Liver (tissue), 9 donors: ENCODE measurements around the gene BTG2. TPM values are rescaled to one million over a fixed set of nuclear protein-coding genes. Genes with fewer than 3 reads are reported as not detected.
A peak's percentile ranks its signal among the peaks of the same experiment; 100 is the strongest.
"Not testable (repeated sequence)": the region's sequence is repeated elsewhere in the genome, so short reads cannot be mapped to it uniquely, and the experiment has no call there.

Source experiments
- DNase-seq: peaks from one replicate; pipeline ENCODE4 v3.0.0-alpha.2; 2017; ENCODE audit warnings: low spot score
- H3K27ac ChIP-seq, 2 donors: one replicate each; pipeline ENCODE4 v1.7.0; 2013; ENCODE audit warnings: inconsistent platforms in 2 of 2, low read length in 2 of 2, control low read depth in 1 of 2, low read depth in 1 of 2, mild to moderate bottlenecking in 1 of 2
- H3K27me3 ChIP-seq, 4 donors: one replicate each; pipeline versions ENCODE4 v1.6.1 to v1.7.0; 2013; ENCODE audit warnings: low read length in 3 of 4, inconsistent platforms in 1 of 4, mild to moderate bottlenecking in 1 of 4, moderate library complexity in 1 of 4; ENCODE audit not compliant: control insufficient read depth in 4 of 4, insufficient read depth in 4 of 4
- H3K36me3 ChIP-seq, 4 donors: one replicate each; pipeline versions ENCODE4 v1.6.1 to v1.7.0; 2013; ENCODE audit warnings: low read length in 3 of 4, mild to moderate bottlenecking in 3 of 4, low read depth in 1 of 4, moderate library complexity in 1 of 4; ENCODE audit not compliant: control insufficient read depth in 4 of 4, insufficient read depth in 3 of 4
- H3K4me1 ChIP-seq, 4 donors: one replicate each; pipeline versions ENCODE4 v1.6.1 to v1.7.0; 2013; ENCODE audit warnings: low read length in 3 of 4, mild to moderate bottlenecking in 3 of 4, moderate library complexity in 1 of 4; ENCODE audit not compliant: control insufficient read depth in 4 of 4, insufficient read depth in 4 of 4
- H3K4me3 ChIP-seq, 3 donors: one replicate each; pipeline versions ENCODE4 v1.6.1 to v1.7.0; 2013; ENCODE audit warnings: low read length in 3 of 3, control low read depth in 1 of 3, low read depth in 1 of 3, mild to moderate bottlenecking in 1 of 3
- H3K9ac ChIP-seq, 2 donors: one replicate each; pipeline ENCODE4 v1.7.0; 2013; ENCODE audit warnings: low read length in 2 of 2, mild to moderate bottlenecking in 2 of 2, moderate library complexity in 2 of 2, control low read depth in 1 of 2, low read depth in 1 of 2
- H3K9me3 ChIP-seq, 4 donors: one replicate each; pipeline versions ENCODE4 v1.6.1 to v1.7.0; 2013; ENCODE audit warnings: low read length in 3 of 4; ENCODE audit not compliant: control insufficient read depth in 4 of 4
- ATF3 ChIP-seq: IDR thresholded peaks from 2 replicates; pipeline ENCODE4 v1.6.1; 2016; ENCODE audit warnings: antibody characterized with exemption
- EGR1 ChIP-seq, 2 donors: IDR thresholded peaks; 2 replicates each; pipeline ENCODE4 v1.6.1; 2016 to 2018; ENCODE audit warnings: antibody characterized with exemption in 2 of 2, low read depth in 2 of 2
- FOXA2 ChIP-seq: IDR thresholded peaks from 2 replicates; pipeline ENCODE4 v1.6.1; 2016; ENCODE audit warnings: antibody characterized with exemption
- GABPA ChIP-seq, 2 donors: IDR thresholded peaks in 1 of 2; conservative IDR thresholded peaks in 1 of 2; 2 replicates each; pipeline ENCODE4 v1.6.1; 2016; ENCODE audit warnings: antibody characterized with exemption in 2 of 2, mild to moderate bottlenecking in 1 of 2, moderate library complexity in 1 of 2
- HNF4A ChIP-seq, 2 donors: conservative IDR thresholded peaks; 2 replicates each; pipeline ENCODE4 v1.6.1; 2016; ENCODE audit warnings: antibody characterized with exemption in 2 of 2, mild to moderate bottlenecking in 2 of 2
- HNF4G ChIP-seq: IDR thresholded peaks from 2 replicates; pipeline ENCODE4 v1.6.1; 2016; ENCODE audit warnings: antibody characterized with exemption
- JUND ChIP-seq, 2 donors: IDR thresholded peaks; 2 replicates each; pipeline ENCODE4 v1.6.1; 2016; ENCODE audit warnings: antibody characterized with exemption in 2 of 2
- MAX ChIP-seq: IDR thresholded peaks from 2 replicates; pipeline ENCODE4 v1.6.1; 2016; ENCODE audit warnings: antibody characterized with exemption
- NR2F2 ChIP-seq: IDR thresholded peaks from 2 replicates; pipeline ENCODE4 v1.6.1; 2016; ENCODE audit warnings: antibody characterized with exemption
- RAD21 ChIP-seq, 2 donors: IDR thresholded peaks; 2 replicates each; pipeline ENCODE4 v1.6.1; 2016; ENCODE audit warnings: antibody characterized with exemption in 2 of 2, mild to moderate bottlenecking in 2 of 2
- REST ChIP-seq: IDR thresholded peaks from 2 replicates; pipeline ENCODE4 v1.6.1; 2016; ENCODE audit warnings: antibody characterized with exemption, mild to moderate bottlenecking
- RXRA ChIP-seq, 2 donors: IDR thresholded peaks; 2 replicates each; pipeline ENCODE4 v1.6.1; 2017 to 2018; ENCODE audit warnings: antibody characterized with exemption in 2 of 2, mild to moderate bottlenecking in 1 of 2
- SP1 ChIP-seq: IDR thresholded peaks from 2 replicates; pipeline ENCODE4 v1.6.1; 2018; ENCODE audit warnings: antibody characterized with exemption, mild to moderate bottlenecking
- YY1 ChIP-seq: IDR thresholded peaks from 2 replicates; pipeline ENCODE4 v1.6.1; 2016; ENCODE audit warnings: antibody characterized with exemption, mild to moderate bottlenecking
- WGBS: extraction: QIAGEN DNeasy Blood & Tissue Kit; methylation state at CpG from one replicate; pipeline ENCODE4 v1.1.7; 2013; 5-methylcytosine and 5-hydroxymethylcytosine counted together
- polyA plus RNA-seq, 2 donors: library from polyadenylated mRNA; stranded (reverse) in 1 of 2; unstranded in 1 of 2; fragments of 200-250 nt in 1 of 2; fragments of >200 nt in 1 of 2; fragmentation: Nextera tagmentation in 1 of 2; extraction: Ambion mirVana in 1 of 2; gene quantifications; one replicate each; pipeline versions ENCODE4 v1.2.1 to v1.2.3, GENCODE V29; 2013 to 2015
- total RNA-seq, 2 donors: library from RNA; depleted of rRNA; stranded (reverse); fragments of >200 nt; gene quantifications; one replicate each; pipeline ENCODE4 v1.2.3, GENCODE V29; 2014
- donor health status: healthy.
- donor health status: healthy.
- donor health status: healthy.
- donor health status: healthy.
- donor health status: healthy.

The BTG2 gene
- total and polyA plus RNA-seq, 4 donors, result 3.8 to 52.5 (median 4.8) TPM

GRCh38 chr1:203311368-203312301, 6.3 kb downstream of the BTG2 start:
- peaks cover 0 to 5% (median 2%) of the 10 kb centered on the region in 4 donors for H3K4me1 ChIP-seq
- no peak for TF ChIP-seq MAX
- no peak for TF ChIP-seq ATF3
- TF ChIP-seq SP1, result no peak
- no peak for TF ChIP-seq YY1
- no peak for TF ChIP-seq EGR1 (IDR thresholded peaks at IDR 0.05; ENCODE audit: low read depth in 2 of 2)
- no peak for TF ChIP-seq JUND (IDR thresholded peaks at IDR 0.05)
- no peak for TF ChIP-seq FOXA2
- TF ChIP-seq HNF4A (conservative IDR thresholded peaks at IDR 0.05), result no peak
- no peak for TF ChIP-seq HNF4G
- TF ChIP-seq GABPA (IDR thresholded peaks at IDR 0.05 in 1 of 2, conservative IDR thresholded peaks at IDR 0.05 in 1 of 2), result no peak
- TF ChIP-seq RXRA (IDR thresholded peaks at IDR 0.05), result no peak
- H3K9me3 ChIP-seq, result no peaks in the 10 kb centered on the region
- H3K27ac ChIP-seq, result no peak overlapping the region
- 90% methylated on average over 3 of the region's 3 CpGs for WGBS
- no peak overlapping the region for H3K9ac ChIP-seq
- H3K36me3 ChIP-seq, result no peaks in the 10 kb centered on the region
- no peak overlapping the region for H3K4me3 ChIP-seq
- no peak for DNase-seq
- no peaks in the 10 kb centered on the region for H3K27me3 ChIP-seq

GRCh38 chr1:203314025-203314759, 8.9 kb downstream of the BTG2 start:
- not testable (repeated sequence) for DNase-seq
- WGBS, result 91% methylated on average over 4 of the region's 4 CpGs

GRCh38 chr1:203316626-203317093, 11.3 kb downstream of the BTG2 start:
- no peaks in the 10 kb centered on the region for H3K9me3 ChIP-seq
- H3K4me1 ChIP-seq, result no peaks in the 10 kb centered on the region
- no peaks in the 10 kb centered on the region for H3K36me3 ChIP-seq
- no peaks in the 10 kb centered on the region for H3K27me3 ChIP-seq
- no peak overlapping the region for H3K9ac ChIP-seq
- TF ChIP-seq NR2F2 (no peak), RAD21 (IDR thresholded peaks at IDR 0.05) (no peak), SP1 (peak; percentile 35), REST (no peak)
- WGBS, result 34% methylated on average over 4 of the region's 4 CpGs
- H3K27ac ChIP-seq, result peak overlapping the region in 1 of 2 donors; percentile 28
- no peak overlapping the region for H3K4me3 ChIP-seq
- no peak for DNase-seq

More at GRCh38 chr1:203314025-203314759, 8.9 kb downstream of the BTG2 start:
- not testable (repeated sequence) for H3K4me3 ChIP-seq, H3K36me3 ChIP-seq, H3K4me1 ChIP-seq, H3K27ac ChIP-seq, H3K9me3 ChIP-seq, H3K9ac ChIP-seq, H3K27me3 ChIP-seq
